Left ventricle myocardium inferior (tissue), 1 donor: Measurements from ENCODE around the gene NOTCH4. TPM values are rescaled to one million over a fixed set of nuclear protein-coding genes. Genes with fewer than 3 reads are reported as not detected.

Experiments
- DNase-seq: peaks from one replicate; pipeline ENCODE4 v3.0.0-alpha.2; 2020
- H3K27ac ChIP-seq: fragments of 200-600 bp; replicated peaks from 2 replicates; pipeline ENCODE4 v1.8.0; 2021
- H3K27me3 ChIP-seq: fragments of 200-600 bp; 2 replicates; pipeline ENCODE4 v1.8.0; 2021; ENCODE audit warnings: low read depth
- H3K36me3 ChIP-seq: fragments of 200-600 bp; 2 replicates; pipeline ENCODE4 v1.8.0; 2021
- H3K4me1 ChIP-seq: fragments of 200-600 bp; 2 replicates; pipeline ENCODE4 v1.8.0; 2021
- H3K4me3 ChIP-seq: fragments of 200-600 bp; 2 replicates; pipeline ENCODE4 v1.8.0; 2021; ENCODE audit warnings: mild to moderate bottlenecking, moderate library complexity
- H3K9me3 ChIP-seq: fragments of 200-600 bp; replicated peaks from 2 replicates; pipeline ENCODE4 v1.8.0; 2021
- intact Hi-C: fragments of 100-400 bp; cut with micrococcal nuclease; formaldehyde crosslinking; loops from one replicate; pipeline ENCODE4 v1.11.0; 2022
- total RNA-seq: library from RNA; stranded (reverse); fragmentation: NEBNext Ultra II Directional; extraction: Animal tissue kit (Norgen Biotek cat#: 25700); gene quantifications from one replicate; pipeline ENCODE4 v1.2.1, GENCODE V29; 2021
- TF ChIP-seq, protein P1 (sequence below): fragments of 200-600 bp; IDR thresholded peaks from 2 replicates; pipeline ENCODE4 v1.8.0; 2021; ENCODE audit warnings: antibody characterized with exemption, mild to moderate bottlenecking, borderline replicate concordance
- donor health status: DM: no; HTN: yes; CAD: no; lungs with severe emphysema.

Gene NOTCH4
- total RNA-seq, 1 donor from 2014 or later, result 23.0 TPM

DNA sequence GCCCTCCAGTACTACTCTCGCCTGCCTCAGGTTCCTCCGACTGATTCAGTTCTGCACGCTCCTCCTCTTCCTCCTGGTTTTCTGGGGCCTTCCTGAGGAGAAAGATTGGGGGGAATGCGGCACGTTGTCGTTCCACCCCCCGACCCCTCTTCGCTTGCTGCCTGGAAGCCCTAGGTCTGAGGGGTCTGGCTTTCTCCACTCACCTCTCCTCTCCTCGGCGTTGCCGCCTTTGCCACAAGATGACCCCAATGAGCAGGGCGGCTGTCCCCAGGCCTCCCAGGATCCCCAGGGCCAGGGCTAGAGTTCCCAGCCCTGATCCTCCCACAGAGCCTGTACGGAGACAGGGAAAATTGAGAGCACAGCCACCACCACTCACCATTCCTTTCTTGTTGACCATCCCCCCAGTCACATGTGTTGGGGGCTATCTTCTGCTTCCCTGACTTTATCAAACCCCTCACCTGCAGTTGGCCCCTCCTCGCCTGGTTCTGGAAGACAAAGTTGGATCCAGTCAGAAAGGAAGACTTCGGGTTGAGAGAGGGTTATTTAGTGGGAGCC lies 42.6 kb downstream of the NOTCH4 start:
- TF ChIP-seq, protein P1, sequence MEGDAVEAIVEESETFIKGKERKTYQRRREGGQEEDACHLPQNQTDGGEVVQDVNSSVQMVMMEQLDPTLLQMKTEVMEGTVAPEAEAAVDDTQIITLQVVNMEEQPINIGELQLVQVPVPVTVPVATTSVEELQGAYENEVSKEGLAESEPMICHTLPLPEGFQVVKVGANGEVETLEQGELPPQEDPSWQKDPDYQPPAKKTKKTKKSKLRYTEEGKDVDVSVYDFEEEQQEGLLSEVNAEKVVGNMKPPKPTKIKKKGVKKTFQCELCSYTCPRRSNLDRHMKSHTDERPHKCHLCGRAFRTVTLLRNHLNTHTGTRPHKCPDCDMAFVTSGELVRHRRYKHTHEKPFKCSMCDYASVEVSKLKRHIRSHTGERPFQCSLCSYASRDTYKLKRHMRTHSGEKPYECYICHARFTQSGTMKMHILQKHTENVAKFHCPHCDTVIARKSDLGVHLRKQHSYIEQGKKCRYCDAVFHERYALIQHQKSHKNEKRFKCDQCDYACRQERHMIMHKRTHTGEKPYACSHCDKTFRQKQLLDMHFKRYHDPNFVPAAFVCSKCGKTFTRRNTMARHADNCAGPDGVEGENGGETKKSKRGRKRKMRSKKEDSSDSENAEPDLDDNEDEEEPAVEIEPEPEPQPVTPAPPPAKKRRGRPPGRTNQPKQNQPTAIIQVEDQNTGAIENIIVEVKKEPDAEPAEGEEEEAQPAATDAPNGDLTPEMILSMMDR, result no peak
- Histone ChIP-seq H3K9me3 (no peaks in the 10 kb centered on the region), H3K27me3 (no peaks in the 10 kb centered on the region), H3K4me1 (peaks cover 82% of the 10 kb centered on the region), H3K27ac (peak overlapping the region; percentile 98), H3K4me3 (no peak overlapping the region), H3K36me3 (peaks cover 30% of the 10 kb centered on the region)
- DNase-seq, result no peak
- intact Hi-C loops, result no loop called here

DNA sequence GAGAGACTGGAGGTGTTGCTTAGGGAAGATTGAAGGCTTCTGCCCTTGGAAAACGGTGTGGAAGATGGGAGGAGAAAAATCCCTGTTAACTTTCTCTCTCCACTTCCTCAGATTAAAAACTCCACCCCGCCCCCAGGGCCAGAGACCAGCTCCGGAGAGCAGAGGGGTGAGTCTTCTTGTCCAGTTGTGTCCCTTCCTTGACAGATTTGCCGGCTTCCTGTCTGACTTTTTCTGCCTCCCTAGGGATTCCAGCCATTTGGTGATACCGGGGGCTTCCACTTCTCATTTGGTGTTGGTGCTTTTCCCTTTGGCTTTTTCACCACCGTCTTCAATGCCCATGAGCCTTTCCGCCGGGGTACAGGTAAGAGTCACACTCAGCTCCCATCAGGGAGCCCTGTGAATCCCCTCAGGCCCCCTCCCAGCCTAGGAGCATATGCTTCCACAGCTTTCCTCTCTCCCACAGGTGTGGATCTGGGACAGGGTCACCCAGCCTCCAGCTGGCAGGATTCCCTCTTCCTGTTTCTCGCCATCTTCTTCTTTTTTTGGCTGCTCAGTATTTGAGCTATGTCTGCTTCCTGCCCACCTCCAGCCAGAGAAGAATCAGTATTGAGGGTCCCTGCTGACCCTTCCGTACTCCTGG lies 44.0 kb downstream of the NOTCH4 start:
- TF ChIP-seq, protein P1, result no peak
- peaks cover 85% of the 10 kb centered on the region for H3K4me1 ChIP-seq
- no peaks in the 10 kb centered on the region for H3K27me3 ChIP-seq
- intact Hi-C loops, result no loop called here
- H3K4me3 ChIP-seq, result peak overlapping the region; percentile 93
- peak overlapping the region; percentile 97 for H3K27ac ChIP-seq
- no peak for DNase-seq
- H3K9me3 ChIP-seq, result no peaks in the 10 kb centered on the region
- peaks cover 30% of the 10 kb centered on the region for H3K36me3 ChIP-seq

- no peak for DNase-seq
- H3K9me3 ChIP-seq, result no peaks in the 10 kb centered on the region
- peak overlapping the region; percentile 93 for H3K4me3 ChIP-seq
- H3K27me3 ChIP-seq, result no peaks in the 10 kb centered on the region
- H3K36me3 ChIP-seq, result peaks cover 30% of the 10 kb centered on the region
- intact Hi-C loops, result no loop called here
- peak overlapping the region; percentile 97 for H3K27ac ChIP-seq
- TF ChIP-seq, protein P1, result no peak
- H3K4me1 ChIP-seq, result peaks cover 81% of the 10 kb centered on the region
These were observed 45.1 kb downstream of the NOTCH4 start for GRCh38 chr6:32178547-32179440.

- intact Hi-C loops, result no loop called here
- H3K27me3 ChIP-seq, result no peaks in the 10 kb centered on the region
- peak within 1 kb of the TSS; percentile 97 for H3K27ac ChIP-seq
- peaks cover 28% of the 10 kb centered on the region for H3K36me3 ChIP-seq
- H3K4me1 ChIP-seq, result peaks cover 77% of the 10 kb centered on the region
- H3K4me3 ChIP-seq, result peak within 1 kb of the TSS; percentile 93
- DNase-seq, result peak; percentile 95
- no peaks in the 10 kb centered on the region for H3K9me3 ChIP-seq
- TF ChIP-seq, protein P1, result no peak
These were observed 45.9 kb downstream of the NOTCH4 start, which contains the start of gene RNF5 for GRCh38 chr6:32177788-32178546. Gene RNF5 (plus strand): TSS chr6:32178405. CDS start chr6:32178512, 107 bp downstream.
